SU-DHL-6 (cell line): Measurements from ENCODE around the gene C11orf58.

Source experiments
- CTCF ChIP-seq: fragments of 200-600 bp; sonication (generic); IDR thresholded peaks from one replicate; pipeline ENCODE4 v1.5.1; 2017; ENCODE audit warnings: antibody characterized with exemption, mild to moderate bottlenecking, low read length, moderate library complexity; ENCODE audit not compliant: insufficient read depth, poor library complexity, severe bottlenecking
- EZH2phosphoT487 ChIP-seq: fragments of 200-600 bp; sonication (generic), shearing (Covaris generic); conservative IDR thresholded peaks from 2 replicates; pipeline ENCODE4 v1.6.1; 2018; ENCODE audit warnings: mild to moderate bottlenecking, antibody characterized with exemption, low read length, moderate library complexity, mixed read lengths

GRCh38 chr11:16764888-16765287 is 26.4 kb downstream of the C11orf58 start:
- TF ChIP-seq CTCF (no peak), EZH2phosphoT487 (no peak)
